Measurements from ENCODE around the gene NTNG1.

NTNG1 gene

GRCh38 chr1:107459204-107459904 is 318.5 kb downstream of the NTNG1 start:
- no peak for DNase-seq (ENCODE audit: low spot score)

GRCh38 chr1:107460035-107460434 is 319.2 kb downstream of the NTNG1 start:
- DNase-seq (ENCODE audit: low spot score) = no peak

- DNase-seq (ENCODE audit: low spot score) = no peak
Measured at GRCh38 chr1:107464827-107465226, 324.0 kb downstream of the NTNG1 start.

- DNase-seq (ENCODE audit: low spot score) = no peak
Measured at GRCh38 chr1:107467286-107467685, 326.4 kb downstream of the NTNG1 start.

- no peak for DNase-seq (ENCODE audit: low spot score)
Measured at GRCh38 chr1:107467811-107468210, 327.0 kb downstream of the NTNG1 start.

- no peak for DNase-seq (ENCODE audit: low spot score)
Measured at GRCh38 chr1:107473065-107473464, 332.2 kb downstream of the NTNG1 start.

- DNase-seq (ENCODE audit: low spot score) = no peak
Measured at GRCh38 chr1:107474877-107475612, 334.2 kb downstream of the NTNG1 start.

- DNase-seq (ENCODE audit: low spot score) = no peak
Measured at GRCh38 chr1:107477233-107477632, 336.4 kb downstream of the NTNG1 start.

- no peak for DNase-seq (ENCODE audit: low spot score)
Measured at GRCh38 chr1:107479865-107480350, 339.1 kb downstream of the NTNG1 start.

GRCh38 chr1:107480548-107481415 is 339.9 kb downstream of the NTNG1 start:
- DNase-seq (ENCODE audit: low spot score) = peak; percentile 67

GRCh38 chr1:107481756-107482384 is 341.0 kb downstream of the NTNG1 start:
- DNase-seq (ENCODE audit: low spot score) = no peak

- no peak for DNase-seq (ENCODE audit: low spot score)
Measured at GRCh38 chr1:107483949-107484348, 343.1 kb downstream of the NTNG1 start.

- DNase-seq (ENCODE audit: low spot score) = no peak
Measured at GRCh38 chr1:107486349-107486748, 345.5 kb downstream of the NTNG1 start.

GRCh38 chr1:107487506-107487905 is 346.7 kb downstream of the NTNG1 start:
- no peak for DNase-seq (ENCODE audit: low spot score)

- DNase-seq (ENCODE audit: low spot score) = no peak
Measured at GRCh38 chr1:107491582-107491981, 350.7 kb downstream of the NTNG1 start.

GRCh38 chr1:107493111-107493716 is 352.4 kb downstream of the NTNG1 start:
- no peak for DNase-seq (ENCODE audit: low spot score)

- DNase-seq (ENCODE audit: low spot score) = no peak
Measured at GRCh38 chr1:107494061-107494460, 353.2 kb downstream of the NTNG1 start.

GRCh38 chr1:107496002-107496401 is 355.2 kb downstream of the NTNG1 start:
- no peak for DNase-seq (ENCODE audit: low spot score)

GRCh38 chr1:107499139-107499744 is 358.4 kb downstream of the NTNG1 start:
- no peak for DNase-seq (ENCODE audit: low spot score)

- no peak for DNase-seq (ENCODE audit: low spot score)
Measured at GRCh38 chr1:107501081-107501605, 360.3 kb downstream of the NTNG1 start.

GRCh38 chr1:107510347-107510746 is 369.5 kb downstream of the NTNG1 start:
- no peak for DNase-seq (ENCODE audit: low spot score)

Measured in AG20443 (cell line).